ENCODE results near the gene NKX2-8.

DNA sequence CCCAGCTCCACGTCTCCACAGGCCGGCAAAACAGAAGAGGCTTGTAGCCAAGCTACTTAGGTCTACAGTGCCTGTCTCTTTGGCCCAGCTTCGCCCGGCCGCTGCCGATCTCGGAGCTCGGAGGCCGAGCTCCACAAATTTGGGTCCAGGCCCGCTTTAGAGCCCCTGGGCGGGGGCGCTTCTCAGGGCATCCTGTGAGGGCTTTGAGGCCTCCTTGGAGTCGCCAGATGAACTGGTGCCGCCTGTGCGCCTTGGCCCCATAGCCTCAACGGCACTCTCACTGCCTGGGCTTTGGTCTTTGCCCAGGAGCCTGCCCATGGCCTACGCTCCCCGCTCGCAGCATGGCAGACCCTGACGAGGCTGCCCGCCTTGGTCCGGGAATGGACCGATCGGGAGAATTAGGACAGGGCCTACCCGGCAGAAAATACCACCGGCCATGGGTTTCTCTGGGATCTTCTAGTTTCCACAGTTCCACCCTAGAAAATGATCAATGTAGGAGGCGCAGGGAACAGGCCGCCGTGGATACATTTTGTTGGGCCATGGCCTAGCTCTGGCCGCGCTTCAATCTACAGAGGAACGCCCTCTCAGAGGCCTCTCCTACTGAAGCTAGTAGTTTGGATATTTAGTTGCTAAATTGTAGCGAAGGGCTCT, 953 bp upstream of the NKX2-8 start:
- TF ChIP-seq, protein P1, sequence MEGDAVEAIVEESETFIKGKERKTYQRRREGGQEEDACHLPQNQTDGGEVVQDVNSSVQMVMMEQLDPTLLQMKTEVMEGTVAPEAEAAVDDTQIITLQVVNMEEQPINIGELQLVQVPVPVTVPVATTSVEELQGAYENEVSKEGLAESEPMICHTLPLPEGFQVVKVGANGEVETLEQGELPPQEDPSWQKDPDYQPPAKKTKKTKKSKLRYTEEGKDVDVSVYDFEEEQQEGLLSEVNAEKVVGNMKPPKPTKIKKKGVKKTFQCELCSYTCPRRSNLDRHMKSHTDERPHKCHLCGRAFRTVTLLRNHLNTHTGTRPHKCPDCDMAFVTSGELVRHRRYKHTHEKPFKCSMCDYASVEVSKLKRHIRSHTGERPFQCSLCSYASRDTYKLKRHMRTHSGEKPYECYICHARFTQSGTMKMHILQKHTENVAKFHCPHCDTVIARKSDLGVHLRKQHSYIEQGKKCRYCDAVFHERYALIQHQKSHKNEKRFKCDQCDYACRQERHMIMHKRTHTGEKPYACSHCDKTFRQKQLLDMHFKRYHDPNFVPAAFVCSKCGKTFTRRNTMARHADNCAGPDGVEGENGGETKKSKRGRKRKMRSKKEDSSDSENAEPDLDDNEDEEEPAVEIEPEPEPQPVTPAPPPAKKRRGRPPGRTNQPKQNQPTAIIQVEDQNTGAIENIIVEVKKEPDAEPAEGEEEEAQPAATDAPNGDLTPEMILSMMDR (IDR thresholded peaks at IDR 0.05; ENCODE audit: insufficient read depth, low read length), result no peak
- TF ChIP-seq POLR2AphosphoS5 (IDR thresholded peaks at IDR 0.05; ENCODE audit: low read depth) (no peak), GABPA (IDR thresholded peaks at IDR 0.05; ENCODE audit: low read depth) (no peak)
- TF ChIP-seq, protein P2, sequence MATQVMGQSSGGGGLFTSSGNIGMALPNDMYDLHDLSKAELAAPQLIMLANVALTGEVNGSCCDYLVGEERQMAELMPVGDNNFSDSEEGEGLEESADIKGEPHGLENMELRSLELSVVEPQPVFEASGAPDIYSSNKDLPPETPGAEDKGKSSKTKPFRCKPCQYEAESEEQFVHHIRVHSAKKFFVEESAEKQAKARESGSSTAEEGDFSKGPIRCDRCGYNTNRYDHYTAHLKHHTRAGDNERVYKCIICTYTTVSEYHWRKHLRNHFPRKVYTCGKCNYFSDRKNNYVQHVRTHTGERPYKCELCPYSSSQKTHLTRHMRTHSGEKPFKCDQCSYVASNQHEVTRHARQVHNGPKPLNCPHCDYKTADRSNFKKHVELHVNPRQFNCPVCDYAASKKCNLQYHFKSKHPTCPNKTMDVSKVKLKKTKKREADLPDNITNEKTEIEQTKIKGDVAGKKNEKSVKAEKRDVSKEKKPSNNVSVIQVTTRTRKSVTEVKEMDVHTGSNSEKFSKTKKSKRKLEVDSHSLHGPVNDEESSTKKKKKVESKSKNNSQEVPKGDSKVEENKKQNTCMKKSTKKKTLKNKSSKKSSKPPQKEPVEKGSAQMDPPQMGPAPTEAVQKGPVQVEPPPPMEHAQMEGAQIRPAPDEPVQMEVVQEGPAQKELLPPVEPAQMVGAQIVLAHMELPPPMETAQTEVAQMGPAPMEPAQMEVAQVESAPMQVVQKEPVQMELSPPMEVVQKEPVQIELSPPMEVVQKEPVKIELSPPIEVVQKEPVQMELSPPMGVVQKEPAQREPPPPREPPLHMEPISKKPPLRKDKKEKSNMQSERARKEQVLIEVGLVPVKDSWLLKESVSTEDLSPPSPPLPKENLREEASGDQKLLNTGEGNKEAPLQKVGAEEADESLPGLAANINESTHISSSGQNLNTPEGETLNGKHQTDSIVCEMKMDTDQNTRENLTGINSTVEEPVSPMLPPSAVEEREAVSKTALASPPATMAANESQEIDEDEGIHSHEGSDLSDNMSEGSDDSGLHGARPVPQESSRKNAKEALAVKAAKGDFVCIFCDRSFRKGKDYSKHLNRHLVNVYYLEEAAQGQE (IDR thresholded peaks at IDR 0.05; ENCODE audit: insufficient replicate concordance, low read depth), result no peak
